GM19193 (cell line): ENCODE results near the gene ADARB2.

Experiments used
- POLR2A ChIP-seq: IDR thresholded peaks from 4 replicates; pipeline ENCODE4 v1.6.1; 2011; ENCODE audit not compliant: insufficient read depth, insufficient read length; ENCODE audit errors: extremely low read depth

The ADARB2 gene

DNA sequence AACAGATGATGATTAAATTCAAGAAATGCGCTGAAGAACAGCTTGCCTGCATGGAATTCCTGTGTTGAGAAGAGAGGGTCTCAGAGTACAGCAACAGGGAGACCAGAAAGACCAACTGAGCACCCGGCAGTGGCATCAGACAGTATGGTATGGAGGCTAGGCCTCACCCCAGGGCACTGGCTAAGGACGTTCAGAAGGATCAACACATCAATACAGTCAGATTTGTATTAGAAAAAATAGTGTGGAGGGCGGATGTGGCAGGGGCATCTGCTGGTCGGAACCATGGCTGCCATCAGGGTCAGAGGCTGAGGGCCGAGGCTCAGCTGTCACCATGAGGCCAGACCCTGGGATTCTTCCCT lies 142.1 kb downstream of the ADARB2 start:
- TF ChIP-seq POLR2A, result no peak

DNA sequence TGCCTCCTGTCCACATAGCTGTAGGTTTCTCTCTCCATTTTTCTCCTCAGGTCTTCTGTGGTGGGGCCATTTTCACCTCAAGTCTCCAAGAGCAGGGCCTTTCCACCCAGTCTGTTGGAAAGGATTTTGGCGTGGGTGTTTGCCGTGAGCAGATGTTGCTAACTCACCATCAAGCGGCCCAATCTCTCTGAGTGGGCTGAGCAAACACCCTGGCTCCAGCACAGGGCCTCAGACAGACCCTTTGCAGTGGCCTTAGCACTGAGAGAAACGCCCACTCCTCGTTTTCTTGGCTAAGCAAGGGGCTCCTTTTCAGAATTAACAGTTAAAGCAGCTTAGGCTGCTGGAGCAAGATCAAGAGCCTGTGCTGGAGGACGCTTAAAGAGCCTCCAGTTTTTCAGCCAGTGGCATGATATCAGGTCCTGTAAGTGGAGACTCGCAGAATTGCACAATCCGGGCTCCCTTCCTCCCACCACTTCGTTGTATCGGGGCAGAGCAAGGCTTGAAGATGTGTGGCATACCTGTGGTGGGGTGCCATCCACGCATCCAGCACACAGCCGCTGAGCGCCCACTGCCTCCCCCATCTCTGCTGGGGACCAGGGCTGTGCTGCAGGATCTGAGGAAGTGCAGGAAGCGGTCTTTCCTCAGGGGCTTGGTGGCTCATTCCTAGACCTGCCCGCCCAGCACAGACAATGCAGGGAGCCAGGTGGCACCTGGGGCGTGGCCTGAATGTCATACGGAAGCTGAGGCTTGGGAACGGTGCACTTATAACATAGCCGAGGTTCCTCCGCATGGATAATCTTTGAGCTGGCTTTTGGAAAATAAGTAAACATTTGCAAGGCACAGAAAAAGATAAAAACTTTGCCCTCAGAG lies 142.7 kb downstream of the ADARB2 start:
- no peak for TF ChIP-seq POLR2A

DNA sequence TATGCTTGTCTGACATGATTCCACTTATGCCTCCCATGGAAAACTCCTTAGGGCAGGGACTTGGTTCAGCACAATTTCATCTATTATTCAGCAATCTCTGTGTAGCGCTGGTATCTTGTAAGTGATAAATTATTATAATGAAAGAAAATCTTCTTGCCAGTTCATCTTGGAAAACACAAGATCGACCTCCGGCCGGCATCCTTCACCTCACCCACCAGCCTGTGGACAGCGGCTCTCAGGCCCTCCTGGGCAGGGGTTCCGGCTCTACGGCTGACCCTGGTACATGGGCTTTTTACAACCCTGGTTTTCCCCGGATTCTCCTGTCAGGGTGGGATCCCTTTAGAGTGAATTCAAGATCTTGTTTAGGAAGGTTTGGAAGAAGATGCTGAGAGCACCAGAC lies 145.6 kb downstream of the ADARB2 start:
- no peak for TF ChIP-seq POLR2A

DNA sequence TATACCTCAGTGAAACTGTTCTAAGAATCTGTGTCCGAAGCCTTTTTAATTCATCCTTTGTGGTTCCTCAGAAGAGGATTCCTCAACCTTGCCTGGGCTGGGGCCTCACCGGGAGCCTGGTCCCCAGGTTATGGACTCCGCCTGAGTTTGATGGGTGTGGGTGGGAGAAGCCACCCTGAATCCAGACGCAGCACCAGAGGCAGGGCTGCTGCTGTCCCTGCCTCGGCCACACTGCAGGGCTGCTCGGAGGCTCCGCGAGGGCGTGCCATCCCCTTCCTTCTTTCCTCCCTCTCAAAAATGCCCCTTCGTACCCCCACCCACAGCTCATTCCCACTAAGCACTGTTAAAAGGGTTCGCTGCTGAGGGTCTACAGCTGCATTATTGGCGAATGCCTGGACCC lies 146.3 kb downstream of the ADARB2 start:
- no peak for TF ChIP-seq POLR2A

GRCh38 chr10:1589257-1589656 lies 148.1 kb downstream of the ADARB2 start:
- no peak for TF ChIP-seq POLR2A

DNA sequence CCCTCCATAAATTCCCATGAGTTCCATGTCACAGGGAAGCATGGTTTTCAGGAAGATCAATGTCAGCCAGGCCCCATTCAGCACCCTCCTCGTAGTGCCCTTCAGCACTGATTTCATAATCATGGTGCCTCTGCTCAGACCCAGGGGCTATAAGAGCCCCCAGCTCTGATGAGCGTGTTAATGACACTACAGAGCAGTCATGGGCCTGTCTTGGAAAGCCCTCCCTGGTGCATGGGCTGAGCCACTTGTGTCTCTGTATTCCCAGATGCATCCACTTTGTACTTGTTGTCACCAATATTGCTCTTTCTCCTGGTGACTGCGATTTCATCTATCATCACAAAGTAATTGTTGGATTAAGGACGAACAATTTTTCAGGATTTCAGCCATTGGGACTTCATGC lies 154.6 kb downstream of the ADARB2 start:
- no peak for TF ChIP-seq POLR2A

DNA sequence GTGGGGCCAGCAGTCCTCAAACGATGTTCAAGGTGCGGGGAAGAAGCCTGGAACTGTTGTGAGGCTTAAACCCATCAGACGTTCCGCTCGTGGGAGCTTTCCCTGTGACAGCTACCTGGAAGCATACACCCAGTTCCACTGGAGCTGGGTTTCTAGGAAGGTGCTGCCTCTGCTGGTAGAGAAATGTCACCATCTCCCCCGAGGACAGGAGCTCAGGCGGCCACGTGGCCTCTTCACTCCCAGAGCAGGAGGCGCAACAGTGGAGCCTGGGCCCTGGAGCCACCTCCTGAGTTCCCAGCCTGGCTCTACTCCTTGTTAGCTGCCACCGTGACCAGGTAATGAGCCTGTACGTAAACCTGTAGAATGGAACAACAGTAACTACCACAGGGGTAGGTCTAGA lies 156.1 kb downstream of the ADARB2 start:
- TF ChIP-seq POLR2A, result no peak

GRCh38 chr10:1579671-1580070 lies 157.7 kb downstream of the ADARB2 start:
- TF ChIP-seq POLR2A, result no peak

DNA sequence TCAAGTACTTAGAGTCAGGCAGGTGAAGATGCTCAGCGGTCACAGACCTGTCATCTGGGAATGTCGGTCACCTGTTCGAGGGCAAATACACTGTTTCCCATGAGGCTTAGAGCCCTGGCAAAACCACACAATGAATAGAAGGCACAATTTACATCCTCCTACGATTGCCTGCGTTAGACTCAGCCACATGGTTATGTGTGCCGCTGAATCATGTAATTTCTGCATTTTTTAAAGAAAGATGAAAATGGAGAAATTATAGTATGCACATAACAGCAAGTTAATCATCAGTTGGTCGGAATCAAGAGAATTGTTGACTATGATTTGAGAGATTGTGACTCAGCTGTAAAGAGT lies 158.2 kb downstream of the ADARB2 start:
- TF ChIP-seq POLR2A, result no peak

GRCh38 chr10:1578392-1579140 lies 158.8 kb downstream of the ADARB2 start:
- TF ChIP-seq POLR2A, result no peak

DNA sequence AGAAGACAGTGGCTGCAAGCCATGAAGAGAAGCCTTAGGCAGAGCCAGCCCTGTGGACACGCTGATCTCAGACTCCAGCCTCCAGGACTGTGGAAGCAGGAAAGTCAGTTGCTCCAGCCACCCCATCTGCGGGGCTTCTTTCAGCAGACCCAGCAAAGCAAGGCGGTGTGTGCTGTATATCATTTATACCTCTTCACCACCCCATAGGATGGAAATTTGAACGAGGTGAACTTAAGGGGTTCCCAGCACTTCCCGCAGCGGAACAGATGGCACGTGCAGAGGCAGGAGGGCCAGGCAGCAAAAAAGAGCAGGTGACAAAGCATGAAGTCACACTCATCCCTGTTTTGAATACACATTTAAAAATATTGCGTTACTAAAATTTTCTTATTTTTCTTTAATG lies 159.4 kb downstream of the ADARB2 start:
- TF ChIP-seq POLR2A, result no peak

DNA sequence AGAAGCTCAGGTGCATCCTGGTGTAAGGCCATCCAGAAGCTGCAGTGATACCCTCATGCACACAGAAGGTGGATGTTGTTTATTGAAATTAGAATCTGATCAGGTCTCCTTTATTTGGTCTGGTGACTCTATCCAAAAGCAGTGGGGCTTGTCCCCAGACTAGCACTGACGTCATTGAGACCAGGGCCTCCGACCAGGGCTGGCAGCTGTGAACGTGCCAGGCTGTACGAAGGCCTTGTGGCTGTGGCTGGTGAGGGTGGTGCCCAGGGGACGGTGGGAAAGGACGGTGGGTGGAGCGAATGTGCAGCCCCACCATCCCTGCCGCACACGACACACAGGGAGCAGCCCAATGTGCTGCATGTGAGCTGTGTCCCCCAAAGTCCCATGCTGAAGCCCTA lies 160.0 kb downstream of the ADARB2 start:
- TF ChIP-seq POLR2A, result no peak

- TF ChIP-seq POLR2A, result no peak
These were observed 160.6 kb downstream of the ADARB2 start for GRCh38 chr10:1576467-1577372.

DNA sequence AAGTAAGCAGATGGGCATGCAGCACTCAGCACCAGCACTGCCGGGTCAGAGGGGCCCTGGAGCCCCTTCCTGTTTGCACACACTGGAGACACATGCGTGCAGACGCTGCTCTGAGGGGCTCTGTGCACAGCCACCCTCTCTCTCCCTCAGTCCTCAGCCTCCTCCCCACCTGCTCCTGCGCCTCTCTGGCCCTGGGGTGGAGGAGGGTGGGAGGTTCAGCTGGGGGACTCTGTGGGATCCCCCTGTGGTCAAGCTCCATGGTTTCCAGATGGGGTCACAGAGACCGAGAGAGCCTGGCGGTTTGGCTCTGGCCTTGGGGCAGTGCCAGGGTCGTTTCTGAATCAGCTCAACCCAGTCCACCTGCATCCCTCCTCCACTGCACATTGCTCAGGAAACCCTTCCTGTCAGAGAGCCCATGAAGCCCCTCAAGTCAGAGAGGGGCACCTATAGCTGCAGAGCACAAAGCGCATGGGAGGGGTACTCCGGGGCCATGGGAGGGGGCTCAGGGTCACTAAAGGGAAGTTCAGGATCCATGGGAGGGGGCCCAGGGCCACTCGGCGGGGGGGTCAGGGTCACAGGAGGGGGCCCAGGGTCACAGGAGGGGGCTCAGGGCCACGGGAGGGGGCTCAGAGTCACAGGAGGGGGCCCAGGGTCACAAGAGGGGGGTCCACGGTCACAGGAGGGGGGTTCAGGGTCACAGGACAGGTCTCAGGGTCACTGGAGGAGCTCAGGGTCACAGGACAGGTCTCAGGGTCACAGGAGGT lies 161.7 kb downstream of the ADARB2 start:
- no peak for TF ChIP-seq POLR2A
